ENCODE data around the gene TNFAIP8. TPM values are rescaled to one million over a fixed set of nuclear protein-coding genes. Genes with fewer than 3 reads are reported as not detected.
A peak's percentile ranks its signal among the peaks of the same experiment; 100 is the strongest.

The TNFAIP8 gene
- total and polyA plus RNA-seq, 7 experiments from 2014 or later, result 102 to 285 (median 156) TPM

DNA sequence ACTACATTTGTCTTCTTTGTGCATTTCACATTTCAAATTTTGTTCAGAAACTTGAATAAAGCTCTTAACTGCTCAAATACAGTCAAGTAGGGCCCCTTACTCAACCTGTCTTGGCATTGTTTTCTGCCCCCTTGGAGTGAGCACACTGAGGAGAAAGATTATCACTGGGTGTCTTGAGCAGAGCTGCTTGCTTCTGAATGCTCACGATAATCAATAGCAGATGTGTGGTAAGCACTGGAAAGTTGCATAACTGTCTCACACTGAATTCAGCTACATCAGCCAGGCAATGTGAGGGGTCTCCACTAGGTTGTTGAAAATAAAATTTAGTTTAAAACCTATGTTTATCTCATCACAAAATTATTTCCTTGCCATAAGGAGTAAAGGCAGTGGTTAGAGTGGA, 7.8 kb upstream of the TNFAIP8 start:
- H3K4me1 ChIP-seq (ENCODE audit: control insufficient read depth in 2 of 2, insufficient read depth in 2 of 2, low read length in 2 of 2), result peaks cover 73 to 80% of the 10 kb centered on the region in 2 donors
- Mint-ChIP-seq H3K27ac (peak overlapping the region in 8 of 9 donors; percentile 61 to 96 (median 76)), H3K27me3 (no peaks in the 10 kb centered on the region), H3K4me3 (peak overlapping the region in 6 of 10 donors; percentile 20 to 77 (median 52)), H3K9me3 (no peaks in the 10 kb centered on the region), H3K4me1 (peaks cover 61 to 98% (median 96%) of the 10 kb centered on the region in 7 donors), H3K36me3 (peaks cover 0 to 34% (median 20%) of the 10 kb centered on the region in 5 donors)
- no peaks in the 10 kb centered on the region for H3K27me3 ChIP-seq (ENCODE audit: control insufficient read depth in 2 of 2, insufficient read depth in 2 of 2, low read length in 2 of 2)
- POLR2A ChIA-PET, result interaction anchor here (1.7 to 7.2 kb wide), 4 partner anchors 8 to 80 kb away, joined by 3 to 41 read pairs (median 6); partner anchors contain the start of gene TNFAIP8
- no peak for ATAC-seq
- no peaks in the 10 kb centered on the region for H3K36me3 ChIP-seq (ENCODE audit: control insufficient read depth in 2 of 3, insufficient read depth in 3 of 3, low read length in 3 of 3)
- H3K9me3 ChIP-seq (ENCODE audit: control insufficient read depth in 2 of 3, low read length in 3 of 3), result no peaks in the 10 kb centered on the region
- H3K4me3 ChIP-seq (ENCODE audit: low read length), result no peak overlapping the region
- CTCF ChIA-PET, result interaction anchor here (1.0 kb wide), 1 partner anchor 33 kb away, joined by 5 read pairs; no protein-coding TSS in a partner anchor
- DNase-seq, result no peak
- intact Hi-C loops (cut with micrococcal nuclease), result no loop called here
- no peak overlapping the region for H3K27ac ChIP-seq (ENCODE audit: low read depth, low read length)

GRCh38 chr5:119353213-119353612, 2.6 kb upstream of the TNFAIP8 start:
- Mint-ChIP-seq H3K27ac (peak overlapping the region; percentile 37 to 96 (median 85)), H3K36me3 (peaks cover 0 to 17% (median 8%) of the 10 kb centered on the region in 5 donors), H3K9me3 (no peaks in the 10 kb centered on the region), H3K4me1 (peaks cover 57 to 100% (median 97%) of the 10 kb centered on the region in 7 donors), H3K27me3 (no peaks in the 10 kb centered on the region), H3K4me3 (peak overlapping the region; percentile 26 to 98 (median 67))
- no peak for ATAC-seq
- H3K4me1 ChIP-seq (ENCODE audit: control insufficient read depth in 2 of 2, insufficient read depth in 2 of 2, low read length in 2 of 2), result peaks cover 68 to 84% of the 10 kb centered on the region in 2 donors
- DNase-seq, result no peak
- H3K36me3 ChIP-seq (ENCODE audit: control insufficient read depth in 2 of 3, insufficient read depth in 3 of 3, low read length in 3 of 3), result no peaks in the 10 kb centered on the region
- peak overlapping the region; percentile 55 for H3K27ac ChIP-seq (ENCODE audit: low read depth, low read length)
- intact Hi-C loops (cut with micrococcal nuclease), result loop anchor here in 1 of 2 donors (1.0 kb wide), 1 partner anchor 11 kb away; no protein-coding TSS in a partner anchor
- peak overlapping the region; percentile 12 for H3K4me3 ChIP-seq (ENCODE audit: low read length)
- no peaks in the 10 kb centered on the region for H3K9me3 ChIP-seq (ENCODE audit: control insufficient read depth in 2 of 3, low read length in 3 of 3)
- POLR2A ChIA-PET, result interaction anchor here (0.7 to 1.7 kb wide), 8 partner anchors 9 to 62 kb away, joined by 3 to 14 read pairs (median 6); no protein-coding TSS in a partner anchor
- H3K27me3 ChIP-seq (ENCODE audit: control insufficient read depth in 2 of 2, insufficient read depth in 2 of 2, low read length in 2 of 2), result no peaks in the 10 kb centered on the region
- CTCF ChIA-PET, result interaction anchor here (0.8 kb wide), 1 partner anchor 13 kb away, joined by 6 read pairs; no protein-coding TSS in a partner anchor

DNA sequence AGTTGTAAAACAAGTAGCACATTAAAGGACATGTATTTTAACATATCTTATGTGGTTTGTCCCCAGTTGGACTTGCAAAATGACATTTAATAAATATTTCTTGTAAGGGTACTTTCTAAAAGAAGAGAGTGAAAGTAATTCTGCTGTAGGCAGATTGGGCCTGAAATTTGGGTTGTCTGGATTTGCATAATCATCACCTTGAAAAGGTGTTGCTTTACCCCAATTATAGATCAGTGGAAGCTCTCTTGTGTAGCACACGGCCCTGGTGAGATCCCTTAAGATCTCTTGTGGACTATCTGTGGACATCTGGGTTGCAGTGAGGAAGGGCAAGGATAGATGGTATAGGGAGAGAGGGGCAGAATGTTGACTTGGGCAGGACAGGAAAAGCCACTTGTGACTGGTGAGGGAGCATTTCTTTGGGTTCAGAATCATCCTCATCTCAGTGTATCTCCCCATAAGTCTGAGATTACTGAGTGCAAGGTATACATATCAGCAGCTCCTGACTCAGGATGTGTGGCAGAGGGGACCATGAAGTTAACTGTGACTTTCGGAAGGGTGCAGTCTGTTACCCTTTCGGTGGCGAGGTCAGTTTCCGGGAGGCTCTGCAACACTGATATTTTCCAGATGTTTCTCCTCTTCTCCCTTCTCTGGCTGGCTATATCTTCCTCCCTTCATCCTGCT, 2.0 kb upstream of the TNFAIP8 start:
- ChIA-PET POLR2A (interaction anchor here (0.9 to 1.7 kb wide), 6 partner anchors 9 to 37 kb away, joined by 5 to 14 read pairs (median 7); no protein-coding TSS in a partner anchor), CTCF (interaction anchor here (0.8 kb wide), 1 partner anchor 13 kb away, joined by 6 read pairs; no protein-coding TSS in a partner anchor)
- Histone ChIP-seq H3K27ac (ENCODE audit: low read depth, low read length) (peak overlapping the region; percentile 55), H3K4me3 (ENCODE audit: low read length) (peak overlapping the region; percentile 12), H3K36me3 (ENCODE audit: control insufficient read depth in 2 of 3, insufficient read depth in 3 of 3, low read length in 3 of 3) (no peaks in the 10 kb centered on the region), H3K27me3 (ENCODE audit: control insufficient read depth in 2 of 2, insufficient read depth in 2 of 2, low read length in 2 of 2) (no peaks in the 10 kb centered on the region), H3K4me1 (ENCODE audit: control insufficient read depth in 2 of 2, insufficient read depth in 2 of 2, low read length in 2 of 2) (peaks cover 73 to 86% of the 10 kb centered on the region in 2 donors), H3K9me3 (ENCODE audit: control insufficient read depth in 2 of 3, low read length in 3 of 3) (no peaks in the 10 kb centered on the region)
- Mint-ChIP-seq H3K36me3 (peaks cover 0 to 16% (median 6%) of the 10 kb centered on the region in 5 donors), H3K27ac (peak overlapping the region; percentile 54 to 96 (median 86)), H3K27me3 (no peaks in the 10 kb centered on the region), H3K4me3 (peak overlapping the region; percentile 51 to 98 (median 72)), H3K9me3 (no peaks in the 10 kb centered on the region), H3K4me1 (peaks cover 60 to 100% (median 97%) of the 10 kb centered on the region in 7 donors)
- intact Hi-C loops (cut with micrococcal nuclease), result loop anchor here in 1 of 2 donors (1.0 to 2.0 kb wide), 2 partner anchors 12 to 15 kb away; no protein-coding TSS in a partner anchor
- ATAC-seq (peak; percentile 36), DNase-seq (no peak)

DNA sequence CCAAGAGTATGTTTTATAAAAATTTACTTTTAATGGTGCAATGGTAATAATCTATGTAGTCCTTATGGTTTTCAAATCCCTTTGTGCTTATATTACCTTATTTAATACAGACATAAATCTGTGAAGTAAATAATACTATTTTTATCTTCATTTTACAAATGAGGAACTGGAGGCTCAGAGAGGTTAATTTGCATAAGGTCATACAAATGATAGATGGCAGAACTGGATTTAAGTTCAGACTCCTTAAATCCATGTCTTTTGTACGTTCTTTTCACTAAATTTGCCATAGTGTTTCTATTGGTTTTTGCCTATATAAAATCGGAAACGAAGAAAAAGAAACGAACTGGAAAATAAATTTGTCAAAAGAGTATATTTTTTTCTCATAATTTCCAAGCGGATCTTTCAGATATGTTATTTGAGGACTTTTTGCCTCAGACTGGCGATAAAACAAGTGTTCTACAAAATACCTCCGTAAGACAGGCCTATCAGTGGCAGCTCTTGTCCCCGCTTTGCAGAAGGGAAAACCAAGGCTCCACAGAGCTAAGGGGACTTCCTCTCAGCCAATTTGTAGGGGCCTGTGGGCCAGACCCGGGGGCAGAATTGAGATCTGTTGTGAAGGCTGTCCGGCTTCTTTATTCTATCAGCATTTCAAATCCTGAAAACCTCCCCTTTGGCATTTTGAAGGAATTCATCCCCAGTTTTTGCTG, 1.1 kb upstream of the TNFAIP8 start:
- no peak for ATAC-seq
- POLR2A ChIA-PET, result interaction anchor here (1.2 to 3.8 kb wide), 4 partner anchors 10 to 33 kb away, joined by 3 to 41 read pairs (median 9); no protein-coding TSS in a partner anchor

DNA sequence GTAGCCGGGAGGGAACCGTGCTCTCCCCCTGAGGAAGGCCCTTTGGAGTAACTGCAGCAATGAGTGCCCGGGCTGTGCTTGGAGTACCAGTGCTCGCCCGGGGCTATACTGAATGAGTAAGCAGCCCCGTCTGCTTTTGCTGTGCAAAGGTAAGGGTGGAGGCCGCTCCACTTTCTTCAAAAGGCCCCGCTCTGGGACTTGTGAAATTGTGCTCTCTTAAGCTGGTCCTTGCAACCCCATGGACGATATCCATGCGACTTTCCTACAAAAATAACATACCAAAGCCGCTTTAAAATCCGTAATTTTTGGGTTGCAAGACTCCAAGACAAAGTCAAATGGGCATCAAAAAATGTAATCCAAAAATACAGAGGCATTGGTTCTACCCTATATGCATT, 578 bp upstream of the TNFAIP8 start:
- Histone ChIP-seq H3K27ac (ENCODE audit: low read depth, low read length) (peak overlapping the region; percentile 55), H3K27me3 (ENCODE audit: control insufficient read depth in 2 of 2, insufficient read depth in 2 of 2, low read length in 2 of 2) (no peaks in the 10 kb centered on the region), H3K4me3 (ENCODE audit: low read length) (peak overlapping the region; percentile 53), H3K36me3 (ENCODE audit: control insufficient read depth in 2 of 3, insufficient read depth in 3 of 3, low read length in 3 of 3) (peaks cover 0 to 3% (median 0%) of the 10 kb centered on the region in 3 experiments), H3K4me1 (ENCODE audit: control insufficient read depth in 2 of 2, insufficient read depth in 2 of 2, low read length in 2 of 2) (peaks cover 73 to 86% of the 10 kb centered on the region in 2 donors), H3K9me3 (ENCODE audit: control insufficient read depth in 2 of 3, low read length in 3 of 3) (no peaks in the 10 kb centered on the region)
- no peaks in the 10 kb centered on the region for H3K9me3 Mint-ChIP-seq
- DNase-seq (peak in 2 of 9 donors; percentile 28 to 38), ATAC-seq (peak; percentile 52)
- H3K27me3 Mint-ChIP-seq, result no peaks in the 10 kb centered on the region
- ChIA-PET POLR2A (interaction anchor here (0.9 to 3.8 kb wide), 5 partner anchors 11 to 45 kb away, joined by 3 to 41 read pairs (median 4); no protein-coding TSS in a partner anchor), CTCF (interaction anchor here (0.7 to 3.0 kb wide), 3 partner anchors 12 to 65 kb away, joined by 3 to 12 read pairs (median 3); no protein-coding TSS in a partner anchor)
- H3K4me3 Mint-ChIP-seq, result peak overlapping the region; percentile 81 to 98 (median 90)
- H3K36me3 Mint-ChIP-seq, result peaks cover 0 to 14% (median 4%) of the 10 kb centered on the region in 5 donors
- H3K27ac Mint-ChIP-seq, result peak overlapping the region; percentile 21 to 96 (median 90)
- H3K4me1 Mint-ChIP-seq, result peaks cover 66 to 100% (median 97%) of the 10 kb centered on the region in 7 donors
- intact Hi-C loops (cut with micrococcal nuclease), result loop anchor here (1.0 to 5.0 kb wide), 7 partner anchors 9 to 283 kb away; partner anchors contain the start of gene DMXL1 (in 1 of the 2)

More for the DNA sequence above, 1.1 kb upstream of the TNFAIP8 start:
- Histone ChIP-seq H3K27me3 (ENCODE audit: control insufficient read depth in 2 of 2, insufficient read depth in 2 of 2, low read length in 2 of 2) (no peaks in the 10 kb centered on the region), H3K27ac (ENCODE audit: low read depth, low read length) (peak overlapping the region; percentile 55), H3K36me3 (ENCODE audit: control insufficient read depth in 2 of 3, insufficient read depth in 3 of 3, low read length in 3 of 3) (no peaks in the 10 kb centered on the region), H3K9me3 (ENCODE audit: control insufficient read depth in 2 of 3, low read length in 3 of 3) (no peaks in the 10 kb centered on the region), H3K4me3 (ENCODE audit: low read length) (peak overlapping the region; percentile 53), H3K4me1 (ENCODE audit: control insufficient read depth in 2 of 2, insufficient read depth in 2 of 2, low read length in 2 of 2) (peaks cover 73 to 86% of the 10 kb centered on the region in 2 donors)
- Mint-ChIP-seq H3K27me3 (no peaks in the 10 kb centered on the region), H3K36me3 (peaks cover 0 to 14% (median 6%) of the 10 kb centered on the region in 5 donors), H3K4me1 (peaks cover 61 to 100% (median 97%) of the 10 kb centered on the region in 7 donors), H3K27ac (peak overlapping the region; percentile 54 to 96 (median 90)), H3K4me3 (peak overlapping the region; percentile 81 to 98 (median 90)), H3K9me3 (no peaks in the 10 kb centered on the region)
- CTCF ChIA-PET, result interaction anchor here (0.7 to 3.0 kb wide), 3 partner anchors 13 to 65 kb away, joined by 3 to 12 read pairs (median 3); no protein-coding TSS in a partner anchor
- DNase-seq, result no peak
- intact Hi-C loops (cut with micrococcal nuclease), result loop anchor here (1.0 to 5.0 kb wide), 7 partner anchors 8 to 282 kb away; partner anchors contain the start of gene DMXL1 (in 1 of the 2)

Measured in naive thymus-derived CD4-positive, alpha-beta T cell (primary cell).